Activated naive CD4-positive, alpha-beta T cell treated with anti-CD3 and anti-CD28 coated beads, Interleukin-2, amount 50 U/mL, for 72 hours (primary cell): Measurements from ENCODE around the gene FAM234B. TPM values are rescaled to one million over a fixed set of nuclear protein-coding genes. Genes with fewer than 3 reads are reported as not detected.
A peak's percentile ranks its signal among the peaks of the same experiment; 100 is the strongest.

ENCODE experiments used
- ATAC-seq, 2 donors: fragments of 150-1000 bp; cut with Tn5 transposase; 2 replicates each; pipeline ENCODE4 v1.10.0; 2021; ENCODE audit warnings: mild to moderate bottlenecking in 2 of 2, moderate library complexity in 2 of 2
- DNase-seq, 2 donors: peaks; one replicate each; pipeline ENCODE4 v3.0.0; 2021 to 2022; ENCODE audit warnings: low spot score in 2 of 2
- H3K27ac Mint-ChIP-seq, 2 donors: one replicate each; pipeline ENCODE4 v1.8.0; 2022; ENCODE audit warnings: mild to moderate bottlenecking in 2 of 2, mixed read lengths in 2 of 2
- H3K36me3 Mint-ChIP-seq, 2 donors: one replicate each; pipeline ENCODE4 v1.8.0; 2022; ENCODE audit warnings: mixed read lengths in 2 of 2
- H3K9me3 Mint-ChIP-seq, 2 donors: one replicate each; pipeline ENCODE4 v1.8.0; 2022; ENCODE audit warnings: mixed read lengths in 2 of 2
- total RNA-seq, 2 donors: library from RNA; stranded (reverse); gene quantifications; one replicate each; pipeline ENCODE4 v1.2.3, GENCODE V29; 2022

Gene FAM234B
- total RNA-seq, 2 donors from 2014 or later: 6.2 to 17.2 TPM

DNA sequence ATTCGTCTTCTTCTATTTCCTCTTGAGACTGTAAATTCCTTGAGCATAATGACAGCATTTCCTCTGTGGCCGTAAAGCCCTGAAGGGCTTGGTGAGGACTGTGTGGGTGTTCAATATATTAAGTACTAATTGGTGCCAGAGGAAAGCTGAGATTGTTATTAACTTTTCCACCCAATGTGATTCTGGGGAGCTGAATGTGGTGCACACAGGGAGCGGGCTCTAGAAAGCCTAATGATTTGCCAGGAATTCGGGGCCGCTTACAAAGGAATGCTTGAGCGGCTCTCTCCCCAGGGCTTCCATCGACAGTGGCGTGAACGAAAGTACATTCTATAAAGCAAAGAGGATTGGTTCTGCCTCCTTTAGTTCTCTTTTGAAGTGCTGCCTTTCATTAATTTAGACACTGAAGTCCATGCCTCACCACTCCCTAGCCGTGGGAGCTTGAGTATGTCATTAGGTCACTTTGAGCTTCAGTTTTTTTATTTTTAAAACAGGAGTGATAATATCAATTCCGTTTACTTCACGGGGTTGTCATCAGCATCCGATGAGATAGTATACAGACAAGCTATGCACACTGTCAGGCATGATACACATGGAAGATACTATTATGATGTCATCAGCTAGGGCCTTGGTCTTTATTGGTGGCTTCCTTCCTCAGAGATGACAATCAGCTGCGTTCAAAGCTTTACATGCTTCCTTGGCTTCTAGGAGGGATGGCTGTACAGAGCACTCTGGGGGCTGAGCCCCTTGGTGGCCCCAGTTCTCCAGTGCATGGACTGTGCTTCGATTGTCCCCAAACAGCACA is 70.3 kb downstream of the FAM234B start:
- ATAC-seq: no peak
- H3K27ac Mint-ChIP-seq: no peak overlapping the region

DNA sequence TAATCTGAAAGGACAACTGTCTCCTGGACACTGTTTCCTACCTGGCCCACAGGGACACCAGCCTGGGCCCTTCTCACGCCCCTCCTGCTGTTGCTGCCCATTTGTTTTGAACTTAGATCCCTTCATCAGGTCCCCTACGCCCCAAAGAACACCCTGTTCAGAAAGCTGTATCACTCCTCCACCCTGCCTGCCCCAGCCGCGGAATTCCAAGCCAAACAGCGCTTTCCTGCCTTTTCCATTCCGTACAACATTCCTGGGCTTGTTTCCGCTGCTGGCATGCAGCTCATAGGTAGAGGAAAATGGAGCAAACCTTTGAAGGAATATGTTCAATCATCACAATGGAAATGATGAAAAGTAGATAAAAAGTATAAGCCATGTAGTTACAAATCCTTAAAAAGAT is 72.1 kb downstream of the FAM234B start:
- no peaks in the 10 kb centered on the region for H3K9me3 Mint-ChIP-seq
- no peak overlapping the region for H3K27ac Mint-ChIP-seq
- no peak for DNase-seq
- H3K36me3 Mint-ChIP-seq: no peaks in the 10 kb centered on the region
- ATAC-seq: no peak

More for the DNA sequence above, 70.3 kb downstream of the FAM234B start:
- no peaks in the 10 kb centered on the region for H3K36me3 Mint-ChIP-seq
- H3K9me3 Mint-ChIP-seq: no peaks in the 10 kb centered on the region
- DNase-seq: no peak

DNA sequence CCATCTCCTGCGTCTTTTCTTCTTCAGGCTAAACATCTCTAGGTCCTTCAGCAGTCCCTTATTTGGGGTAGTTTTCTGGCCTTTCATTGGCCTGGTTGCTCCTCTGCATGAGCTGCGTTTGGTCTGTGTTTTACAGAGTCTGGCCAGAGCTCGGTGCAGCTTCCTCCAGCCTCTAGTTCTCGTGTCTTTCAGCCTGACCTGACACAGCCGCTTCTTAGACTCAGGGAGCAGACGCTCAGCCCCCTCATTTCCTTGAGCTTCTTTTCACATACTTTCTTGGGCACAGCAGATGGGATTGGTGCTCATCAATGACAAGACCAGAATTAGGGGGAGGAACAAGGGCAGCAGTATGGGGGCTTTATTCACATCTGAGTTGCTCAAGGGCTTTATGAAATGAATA is 72.8 kb downstream of the FAM234B start:
- DNase-seq: no peak
- H3K9me3 Mint-ChIP-seq: no peaks in the 10 kb centered on the region
- H3K36me3 Mint-ChIP-seq: no peaks in the 10 kb centered on the region
- ATAC-seq: no peak
- H3K27ac Mint-ChIP-seq: no peak overlapping the region

DNA sequence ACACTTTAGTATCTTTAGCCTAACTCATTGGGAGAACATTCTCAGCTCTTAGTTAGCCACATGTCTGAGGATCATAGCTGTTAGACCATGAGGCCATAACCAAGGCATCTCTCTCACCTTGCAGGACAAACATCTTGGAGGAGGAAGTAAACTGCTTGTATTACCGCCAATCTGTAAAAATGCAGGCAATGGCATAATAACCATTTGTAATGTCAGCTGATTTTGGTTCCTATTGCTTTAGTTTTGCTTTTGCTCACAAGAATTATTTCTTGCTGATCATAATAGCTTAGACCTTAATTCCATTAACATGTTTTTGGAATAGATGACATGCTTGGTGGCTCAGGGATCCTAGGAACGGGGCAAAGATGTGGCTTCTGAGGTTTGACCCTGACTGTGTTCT is 75.6 kb downstream of the FAM234B start:
- Mint-ChIP-seq H3K27ac (no peak overlapping the region), H3K36me3 (no peaks in the 10 kb centered on the region)
- ATAC-seq: no peak

DNA sequence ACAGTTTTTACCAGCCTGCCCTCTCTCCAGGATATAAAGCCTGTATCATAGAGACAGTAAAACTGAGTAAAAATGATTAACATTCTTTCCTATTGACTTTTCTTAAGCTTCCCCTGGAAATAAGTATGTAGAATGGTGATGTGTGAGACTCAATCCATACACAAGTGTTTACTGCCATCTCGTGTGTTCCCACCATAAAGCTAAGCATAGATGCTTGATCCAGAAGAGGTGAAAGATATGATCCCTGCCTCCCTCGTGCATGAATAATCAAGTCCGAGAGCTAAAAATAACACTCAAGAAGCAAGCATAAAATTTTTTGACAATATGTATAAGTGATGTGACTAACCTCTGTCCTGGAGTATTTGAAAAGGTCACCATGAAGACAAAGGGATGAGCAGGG is 76.2 kb downstream of the FAM234B start:
- Mint-ChIP-seq H3K9me3 (no peaks in the 10 kb centered on the region), H3K27ac (no peak overlapping the region), H3K36me3 (no peaks in the 10 kb centered on the region)
- ATAC-seq: no peak
- no peak for DNase-seq

More for the DNA sequence above, 75.6 kb downstream of the FAM234B start:
- DNase-seq: no peak
- H3K9me3 Mint-ChIP-seq: no peaks in the 10 kb centered on the region

DNA sequence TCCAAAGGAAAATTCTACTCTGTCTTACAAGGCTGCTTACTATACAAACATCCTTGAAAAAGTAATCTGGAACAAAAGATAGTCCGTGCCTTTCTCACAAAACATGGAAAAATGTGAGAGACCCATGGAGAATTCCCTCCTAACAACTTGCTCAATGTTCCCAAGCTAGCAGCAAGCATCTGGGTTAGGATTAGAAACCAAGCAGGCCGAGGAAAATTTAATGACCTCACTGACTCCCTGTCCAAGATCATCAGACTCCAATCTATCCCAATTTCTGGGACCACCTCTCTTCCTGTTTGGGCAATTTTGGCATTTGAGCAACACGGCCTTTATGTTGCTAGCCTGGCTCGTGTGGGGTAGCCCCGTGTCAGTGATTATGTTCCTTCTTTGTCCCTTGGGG is 77.4 kb downstream of the FAM234B start:
- Mint-ChIP-seq H3K27ac (no peak overlapping the region), H3K9me3 (no peaks in the 10 kb centered on the region), H3K36me3 (no peaks in the 10 kb centered on the region)
- no peak for DNase-seq
- ATAC-seq: no peak

DNA sequence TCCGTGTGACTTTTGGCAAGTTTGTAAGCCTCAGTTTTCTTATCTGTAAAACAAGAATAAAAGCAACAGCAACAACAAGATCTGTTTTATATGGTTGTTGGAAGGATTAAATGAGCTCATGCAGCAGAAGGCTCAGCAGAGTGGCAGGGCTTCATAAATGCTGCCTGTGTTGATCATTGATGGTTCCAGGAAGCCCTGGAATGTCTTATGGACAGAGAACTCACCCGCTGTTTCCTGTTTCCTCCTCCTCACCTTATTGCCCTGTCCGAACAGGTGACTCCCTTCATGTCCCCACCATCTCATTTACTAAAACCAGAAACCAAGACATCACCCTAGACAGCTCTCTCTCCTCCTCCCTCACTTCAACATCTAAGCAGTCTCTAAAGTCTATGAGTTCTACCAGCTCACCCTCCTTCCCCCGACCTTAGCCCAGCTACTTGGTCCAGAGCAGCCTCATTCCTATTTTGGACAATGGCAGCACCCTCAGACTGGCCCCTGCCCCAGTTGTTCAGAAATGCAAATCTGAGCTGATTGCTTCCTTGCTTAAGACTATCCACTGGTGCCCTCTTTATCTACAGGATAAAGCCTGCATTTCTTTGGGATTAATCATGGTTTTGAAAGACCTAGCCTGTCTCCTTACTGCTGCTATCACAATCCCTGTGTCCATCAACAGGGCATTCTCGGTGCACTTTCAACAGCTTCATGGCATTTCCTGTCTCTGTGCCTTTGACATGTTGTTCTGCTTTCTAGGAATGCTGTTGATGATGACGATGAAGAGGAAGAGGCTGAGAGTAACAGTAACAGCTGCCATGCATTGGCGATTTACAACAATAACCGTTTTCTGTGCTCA is 80.7 kb downstream of the FAM234B start:
- DNase-seq: no peak
- no peak for ATAC-seq
- Mint-ChIP-seq H3K9me3 (no peaks in the 10 kb centered on the region), H3K27ac (peak overlapping the region in 1 of 2 donors; percentile 33), H3K36me3 (no peaks in the 10 kb centered on the region)

DNA sequence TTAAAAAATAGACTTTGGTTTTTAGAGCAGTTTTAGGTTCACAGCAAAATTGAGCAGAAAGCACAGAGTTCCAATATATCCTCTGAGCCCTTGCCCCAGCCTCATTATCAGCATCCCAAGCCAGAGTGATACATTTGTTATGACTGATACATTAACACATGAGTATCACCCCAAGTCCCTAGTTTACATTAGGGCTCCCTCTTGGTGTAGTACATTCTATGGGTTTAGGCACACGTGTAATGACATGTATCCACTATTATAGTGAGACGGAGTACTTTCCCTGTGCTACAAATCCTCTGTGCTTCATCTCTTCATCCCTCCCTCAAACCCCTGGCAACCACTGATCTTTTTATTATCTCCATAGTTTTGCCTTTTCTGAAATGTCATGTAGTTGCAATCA is 81.8 kb downstream of the FAM234B start:
- ATAC-seq: no peak
- no peak for DNase-seq
- no peaks in the 10 kb centered on the region for H3K9me3 Mint-ChIP-seq
- H3K27ac Mint-ChIP-seq: no peak overlapping the region
- H3K36me3 Mint-ChIP-seq: no peaks in the 10 kb centered on the region

DNA sequence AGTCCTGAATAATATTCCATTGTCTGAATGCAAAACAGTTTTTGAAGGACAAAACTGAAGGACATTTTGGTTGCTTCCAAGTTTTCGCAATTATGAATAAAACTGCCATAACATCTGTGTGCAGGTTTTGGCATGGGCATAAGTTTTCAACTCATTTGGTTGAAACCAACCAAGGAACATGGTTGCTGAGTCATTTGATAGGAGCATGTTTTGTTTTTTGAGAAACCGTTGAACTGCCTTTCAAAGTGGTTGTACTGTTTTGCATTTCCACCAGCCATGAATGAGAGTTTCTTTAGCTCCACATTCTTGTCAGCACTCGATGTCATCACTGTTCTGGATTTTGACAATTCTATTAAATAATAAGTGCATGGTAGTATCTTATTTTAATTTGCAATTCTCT is 82.3 kb downstream of the FAM234B start:
- H3K27ac Mint-ChIP-seq: no peak overlapping the region
- no peaks in the 10 kb centered on the region for H3K36me3 Mint-ChIP-seq
- no peaks in the 10 kb centered on the region for H3K9me3 Mint-ChIP-seq
- DNase-seq: no peak
- ATAC-seq: no peak

DNA sequence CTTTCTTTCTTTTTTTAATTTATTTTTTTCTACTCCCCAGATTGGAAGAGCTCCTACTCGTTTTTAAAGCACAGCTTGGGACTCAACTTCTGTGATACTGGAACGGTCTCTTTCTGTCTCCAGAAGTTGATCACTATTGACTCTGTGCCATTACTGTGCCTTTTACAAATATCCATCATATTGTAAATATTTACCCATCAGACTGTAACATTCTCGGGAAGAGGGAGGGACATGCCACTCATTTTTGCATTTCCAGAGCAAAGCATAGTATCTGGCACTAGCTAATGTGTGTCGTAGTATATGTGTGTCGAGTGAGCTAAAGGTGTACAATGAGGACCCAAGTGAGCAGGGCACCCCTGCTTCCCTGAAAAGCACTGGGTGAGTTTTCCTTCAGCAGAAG is 83.3 kb downstream of the FAM234B start:
- Mint-ChIP-seq H3K27ac (no peak overlapping the region), H3K9me3 (no peaks in the 10 kb centered on the region), H3K36me3 (no peaks in the 10 kb centered on the region)
- no peak for ATAC-seq
- DNase-seq: no peak

DNA sequence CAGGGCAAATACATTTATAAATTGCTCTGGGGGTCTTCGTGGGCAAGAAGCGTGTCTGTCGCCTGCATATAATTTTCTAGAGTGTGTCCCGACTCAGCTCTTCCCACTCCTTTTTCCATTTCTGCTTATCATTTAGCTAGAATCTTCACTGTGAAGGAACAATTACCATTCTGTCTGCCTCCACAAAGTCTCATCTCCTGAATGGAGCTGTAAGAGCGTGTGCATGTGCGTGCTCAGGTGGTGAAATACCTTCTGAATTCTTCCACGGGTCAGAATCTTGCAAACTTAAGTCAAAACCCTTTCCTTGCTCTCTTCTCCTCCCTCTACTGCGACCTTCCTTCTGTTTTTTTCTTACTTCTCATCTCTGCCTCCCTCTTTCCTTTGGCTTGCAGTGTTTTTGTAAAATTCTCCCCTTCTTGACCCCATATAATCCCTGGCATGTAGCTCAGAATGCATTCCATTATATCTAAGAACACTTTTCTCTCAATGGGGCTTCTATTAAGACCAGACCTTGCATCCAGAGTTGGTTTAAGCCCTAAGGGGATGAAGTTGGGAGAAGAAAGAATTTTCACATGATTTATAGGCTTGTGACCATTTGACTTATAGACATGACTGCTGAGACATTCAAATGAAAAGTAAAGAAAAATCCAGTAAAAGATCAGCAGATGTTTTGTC is 84.2 kb downstream of the FAM234B start:
- Mint-ChIP-seq H3K9me3 (no peaks in the 10 kb centered on the region), H3K27ac (no peak overlapping the region), H3K36me3 (no peaks in the 10 kb centered on the region)
- ATAC-seq: no peak
- DNase-seq: no peak

DNA sequence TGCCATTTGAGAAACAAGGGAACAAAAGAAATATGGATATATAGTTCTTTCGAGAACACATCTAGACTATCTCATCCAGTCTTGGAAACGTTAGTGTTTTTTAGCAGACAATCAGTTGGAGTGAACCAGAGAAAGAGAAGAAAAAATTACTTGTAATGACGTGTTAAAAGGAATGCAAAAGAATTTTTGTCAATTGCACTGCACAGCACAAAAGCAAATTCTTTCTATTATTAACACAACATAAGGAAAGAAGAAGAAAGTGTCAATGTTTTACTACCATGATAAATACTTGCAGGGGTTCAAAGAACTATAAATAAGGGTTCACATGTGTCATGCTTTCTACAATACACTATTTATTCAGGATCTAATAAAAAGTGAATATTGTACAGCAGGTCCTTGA is 86.8 kb downstream of the FAM234B start:
- no peak for DNase-seq
- no peaks in the 10 kb centered on the region for H3K9me3 Mint-ChIP-seq
- H3K36me3 Mint-ChIP-seq: no peaks in the 10 kb centered on the region
- ATAC-seq: no peak
- no peak overlapping the region for H3K27ac Mint-ChIP-seq

Other genes starting within 250 kb of the FAM234B start
- gene DDX47, start 231.0 kb upstream of the FAM234B start, total RNA-seq: 100 to 1,000 TPM in 1 of 2 donors, 10 to 100 TPM in 1; 94.7 to 109 TPM
- under 1 TPM; 0.30 to 0.80 TPM for gene GPRC5A, start 152.8 kb upstream of the FAM234B start, total RNA-seq
- not detected for gene GPRC5D, start 92.2 kb upstream of the FAM234B start, total RNA-seq
- gene HEBP1, start 44.1 kb upstream of the FAM234B start, total RNA-seq: 10 to 100 TPM; 25.0 to 34.2 TPM
- not detected for gene GSG1, start 59.3 kb downstream of the FAM234B start, total RNA-seq
- gene EMP1, start 152.3 kb downstream of the FAM234B start, total RNA-seq: 1 to 10 TPM; 1.4 to 9.2 TPM